HCT116 (cell line): ENCODE results near the gene GNG13.

ENCODE experiments used
- CTCF ChIP-seq, 3 experiments: fragments of 200-600 bp in 1 of 3; sonication (generic) in 1 of 3; IDR thresholded peaks in 2 of 3; conservative IDR thresholded peaks in 1 of 3; 2 replicates each; pipeline ENCODE4 v1.5.1; 2012 to 2017; ENCODE audit warnings: low read depth in 2 of 3, low read length in 2 of 3, antibody characterized with exemption in 1 of 3, borderline replicate concordance in 1 of 3, control low read depth in 1 of 3, mild to moderate bottlenecking in 1 of 3, mixed read lengths in 1 of 3, mixed run types in 1 of 3, moderate library complexity in 1 of 3; ENCODE audit not compliant: insufficient read depth in 1 of 3
- EGR1 ChIP-seq: IDR thresholded peaks from 2 replicates; pipeline ENCODE4 v1.6.1; 2012; ENCODE audit warnings: low read depth
- EZH2 ChIP-seq: fragments of 200-600 bp; sonication (generic); IDR thresholded peaks from 2 replicates; pipeline ENCODE4 v1.6.1; 2017; ENCODE audit warnings: antibody characterized with exemption, mixed run types
- EZH2phosphoT487 ChIP-seq: fragments of 200-600 bp; IDR thresholded peaks from 2 replicates; pipeline ENCODE4 v1.6.1; 2018; ENCODE audit warnings: antibody characterized with exemption, borderline replicate concordance
- MAX ChIP-seq: IDR thresholded peaks from 2 replicates; pipeline ENCODE4 v1.6.1; 2012
- POLR2A ChIP-seq: IDR thresholded peaks from 2 replicates; pipeline ENCODE4 v1.7.0; 2011; ENCODE audit warnings: borderline replicate concordance; ENCODE audit not compliant: insufficient read depth, insufficient read length; ENCODE audit errors: extremely low read depth
- POLR2AphosphoS5 ChIP-seq: IDR thresholded peaks from 2 replicates; pipeline ENCODE4 v1.6.1; 2011; ENCODE audit warnings: mild to moderate bottlenecking, low read depth, low read length, moderate library complexity
- RAD21 ChIP-seq: IDR thresholded peaks from 2 replicates; pipeline ENCODE4 v1.6.1; 2012; ENCODE audit warnings: low read depth, mild to moderate bottlenecking
- SP1 ChIP-seq: IDR thresholded peaks from 2 replicates; pipeline ENCODE4 v1.6.1; 2012; ENCODE audit warnings: low read depth
- TF ChIP-seq, protein P1 (sequence below): IDR thresholded peaks from 2 replicates; pipeline ENCODE4 v1.6.1; 2011; ENCODE audit warnings: mild to moderate bottlenecking, low read length, moderate library complexity; ENCODE audit not compliant: insufficient replicate concordance; ENCODE audit errors: extremely low read depth
- TF ChIP-seq, protein P2 (sequence below): IDR thresholded peaks from 2 replicates; pipeline ENCODE4 v1.6.1; 2012; ENCODE audit warnings: low read depth

- TF ChIP-seq, protein P1, sequence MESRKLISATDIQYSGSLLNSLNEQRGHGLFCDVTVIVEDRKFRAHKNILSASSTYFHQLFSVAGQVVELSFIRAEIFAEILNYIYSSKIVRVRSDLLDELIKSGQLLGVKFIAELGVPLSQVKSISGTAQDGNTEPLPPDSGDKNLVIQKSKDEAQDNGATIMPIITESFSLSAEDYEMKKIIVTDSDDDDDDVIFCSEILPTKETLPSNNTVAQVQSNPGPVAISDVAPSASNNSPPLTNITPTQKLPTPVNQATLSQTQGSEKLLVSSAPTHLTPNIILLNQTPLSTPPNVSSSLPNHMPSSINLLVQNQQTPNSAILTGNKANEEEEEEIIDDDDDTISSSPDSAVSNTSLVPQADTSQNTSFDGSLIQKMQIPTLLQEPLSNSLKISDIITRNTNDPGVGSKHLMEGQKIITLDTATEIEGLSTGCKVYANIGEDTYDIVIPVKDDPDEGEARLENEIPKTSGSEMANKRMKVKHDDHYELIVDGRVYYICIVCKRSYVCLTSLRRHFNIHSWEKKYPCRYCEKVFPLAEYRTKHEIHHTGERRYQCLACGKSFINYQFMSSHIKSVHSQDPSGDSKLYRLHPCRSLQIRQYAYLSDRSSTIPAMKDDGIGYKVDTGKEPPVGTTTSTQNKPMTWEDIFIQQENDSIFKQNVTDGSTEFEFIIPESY = no peak
- no peak for TF ChIP-seq CTCF (IDR thresholded peaks at IDR 0.05 in 2 of 3, conservative IDR thresholded peaks at IDR 0.05 in 1 of 3; ENCODE audit: borderline replicate concordance in 1 of 3, insufficient read depth in 1 of 3, low read depth in 2 of 3, low read length in 2 of 3)
- TF ChIP-seq, protein P2, sequence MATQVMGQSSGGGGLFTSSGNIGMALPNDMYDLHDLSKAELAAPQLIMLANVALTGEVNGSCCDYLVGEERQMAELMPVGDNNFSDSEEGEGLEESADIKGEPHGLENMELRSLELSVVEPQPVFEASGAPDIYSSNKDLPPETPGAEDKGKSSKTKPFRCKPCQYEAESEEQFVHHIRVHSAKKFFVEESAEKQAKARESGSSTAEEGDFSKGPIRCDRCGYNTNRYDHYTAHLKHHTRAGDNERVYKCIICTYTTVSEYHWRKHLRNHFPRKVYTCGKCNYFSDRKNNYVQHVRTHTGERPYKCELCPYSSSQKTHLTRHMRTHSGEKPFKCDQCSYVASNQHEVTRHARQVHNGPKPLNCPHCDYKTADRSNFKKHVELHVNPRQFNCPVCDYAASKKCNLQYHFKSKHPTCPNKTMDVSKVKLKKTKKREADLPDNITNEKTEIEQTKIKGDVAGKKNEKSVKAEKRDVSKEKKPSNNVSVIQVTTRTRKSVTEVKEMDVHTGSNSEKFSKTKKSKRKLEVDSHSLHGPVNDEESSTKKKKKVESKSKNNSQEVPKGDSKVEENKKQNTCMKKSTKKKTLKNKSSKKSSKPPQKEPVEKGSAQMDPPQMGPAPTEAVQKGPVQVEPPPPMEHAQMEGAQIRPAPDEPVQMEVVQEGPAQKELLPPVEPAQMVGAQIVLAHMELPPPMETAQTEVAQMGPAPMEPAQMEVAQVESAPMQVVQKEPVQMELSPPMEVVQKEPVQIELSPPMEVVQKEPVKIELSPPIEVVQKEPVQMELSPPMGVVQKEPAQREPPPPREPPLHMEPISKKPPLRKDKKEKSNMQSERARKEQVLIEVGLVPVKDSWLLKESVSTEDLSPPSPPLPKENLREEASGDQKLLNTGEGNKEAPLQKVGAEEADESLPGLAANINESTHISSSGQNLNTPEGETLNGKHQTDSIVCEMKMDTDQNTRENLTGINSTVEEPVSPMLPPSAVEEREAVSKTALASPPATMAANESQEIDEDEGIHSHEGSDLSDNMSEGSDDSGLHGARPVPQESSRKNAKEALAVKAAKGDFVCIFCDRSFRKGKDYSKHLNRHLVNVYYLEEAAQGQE = no peak
- no peak for TF ChIP-seq POLR2A
- TF ChIP-seq POLR2AphosphoS5 = no peak
- TF ChIP-seq EZH2 = no peak
- TF ChIP-seq RAD21 = no peak
- no peak for TF ChIP-seq EGR1
- TF ChIP-seq MAX = no peak
- no peak for TF ChIP-seq EZH2phosphoT487
- TF ChIP-seq SP1 = no peak
Measured at GRCh38 chr16:772959-773358, 27.6 kb downstream of the GNG13 start.
